Gastrocnemius medialis (tissue), 4 donors: ENCODE measurements around the gene GPR180.
"Not testable (repeated sequence)": the region's sequence is repeated elsewhere in the genome, so short reads cannot be mapped to it uniquely, and the experiment has no call there.

ENCODE experiments used
- CTCF ChIP-seq, 5 experiments: fragments of 450-650 bp in 3 of 5; fragments of 200-600 bp in 2 of 5; sonication (generic) in 2 of 5; IDR thresholded peaks in 4 of 5; conservative IDR thresholded peaks in 1 of 5; 1 replicate in 4 of 5; 2 replicates in 1 of 5; pipeline ENCODE4 v1.5.1; 2016 to 2019; ENCODE audit warnings: antibody characterized with exemption in 5 of 5, mild to moderate bottlenecking in 3 of 5, moderate library complexity in 3 of 5
- POLR2A ChIP-seq, 2 donors: fragments of 450-650 bp; IDR thresholded peaks; one replicate each; pipeline ENCODE4 v1.6.1; 2017; ENCODE audit warnings: antibody characterized with exemption in 2 of 2, mild to moderate bottlenecking in 2 of 2, moderate library complexity in 2 of 2

- not testable (repeated sequence) for TF ChIP-seq CTCF (IDR thresholded peaks at IDR 0.05 in 4 of 5, conservative IDR thresholded peaks at IDR 0.05 in 1 of 5); POLR2A (IDR thresholded peaks at IDR 0.05)
Measured at GRCh38 chr13:94637677-94638076, 36.0 kb downstream of the GPR180 start.
